Endothelial cell of umbilical vein (primary cell): Measurements from ENCODE around the gene NDUFA13. TPM values are rescaled to one million over a fixed set of nuclear protein-coding genes. Genes with fewer than 3 reads are reported as not detected.

Source experiments
- BruUV-seq: library from RNA; stranded (reverse); fragments of 400-500 nt; replicated peaks from 2 replicates; lab custom pipeline; 2021; lab: Mats Ljungman, UMichigan
- CTCF ChIA-PET: fragments of 300-600, 350-600 bp; sonication (Branson Sonifier 250); formaldehyde crosslinking; loops from one replicate; lab custom pipeline; 2021; ENCODE audit warnings: antibody characterized with exemption, inconsistent platforms; lab: Charles Lee
- POLR2A ChIA-PET: fragments of 300-600, 350-600 bp; sonication (Branson Sonifier 250); formaldehyde crosslinking; loops from one replicate; lab custom pipeline; 2021; ENCODE audit warnings: antibody characterized with exemption, inconsistent platforms; lab: Charles Lee
- DNase-seq: peaks from one replicate; pipeline ENCODE4 v3.0.0-alpha.2; 2011; ENCODE audit warnings: low read depth, low spot score
- FAIRE-seq: peaks from 2 replicates; lab custom pipeline; 2011; peaks lifted over from hg19 to GRCh38; lab: Jason Lieb, UNC
- H2AFZ ChIP-seq: 2 replicates; pipeline ENCODE4 v1.6.0; 2012; ENCODE audit warnings: low read depth, low read length, control low read depth, inconsistent platforms
- H3K27ac ChIP-seq: 2 replicates; pipeline ENCODE4 v1.5.1; 2011; ENCODE audit warnings: low read depth, mild to moderate bottlenecking, control low read depth, low read length, moderate library complexity; ENCODE audit not compliant: insufficient read depth
- H3K27me3 ChIP-seq, 2 experiments: 2 replicates each; pipeline versions ENCODE4 v1.6.0 to v1.6.1; 2011; ENCODE audit warnings: low read length in 2 of 2, mixed read lengths in 1 of 2; ENCODE audit not compliant: control insufficient read depth in 2 of 2, insufficient read depth in 2 of 2
- H3K36me3 ChIP-seq, 2 experiments: 2 replicates in 1 of 2; 3 replicates in 1 of 2; pipeline ENCODE4 v1.5.1; 2011; ENCODE audit warnings: low read length in 2 of 2, mild to moderate bottlenecking in 1 of 2, moderate library complexity in 1 of 2; ENCODE audit not compliant: control insufficient read depth in 2 of 2, insufficient read depth in 2 of 2; ENCODE audit errors: extremely low read depth in 1 of 2
- H3K4me1 ChIP-seq: 3 replicates; pipeline ENCODE4 v1.5.1; 2011; ENCODE audit warnings: mild to moderate bottlenecking, low read length; ENCODE audit not compliant: control insufficient read depth, insufficient read depth; ENCODE audit errors: extremely low read depth
- H3K4me2 ChIP-seq: 2 replicates; pipeline ENCODE4 v1.6.1; 2011; ENCODE audit warnings: low read length, control low read depth, mixed read lengths; ENCODE audit not compliant: insufficient read depth
- H3K4me3 ChIP-seq, 3 experiments: fragments of 200-600 bp in 1 of 3; sonication (generic), shearing (Covaris generic) in 1 of 3; replicated peaks in 1 of 3; 2 replicates each; pipeline ENCODE4 v1.5.1; 2011 to 2016; ENCODE audit warnings: control low read depth in 3 of 3, low read length in 3 of 3, mild to moderate bottlenecking in 2 of 3, inconsistent platforms in 1 of 3, low read depth in 1 of 3, moderate library complexity in 1 of 3; ENCODE audit not compliant: insufficient read depth in 1 of 3
- H3K79me2 ChIP-seq: 2 replicates; pipeline ENCODE4 v1.6.0; 2012; ENCODE audit warnings: low read length, inconsistent platforms; ENCODE audit not compliant: control insufficient read depth, insufficient read depth
- H3K9ac ChIP-seq: replicated peaks from 2 replicates; pipeline ENCODE3; 2011; ENCODE audit warnings: low read length, control low read depth; ENCODE audit not compliant: insufficient read depth; ENCODE audit errors: extremely low read depth
- H3K9me1 ChIP-seq: replicated peaks from 3 replicates; pipeline ENCODE4 v1.6.0; 2011; ENCODE audit warnings: mild to moderate bottlenecking, low read length; ENCODE audit not compliant: control insufficient read depth, insufficient read depth; ENCODE audit errors: extremely low read depth
- H3K9me3 ChIP-seq: replicated peaks from 2 replicates; pipeline ENCODE4 v1.5.1; 2012; ENCODE audit warnings: low read length, inconsistent platforms; ENCODE audit not compliant: control insufficient read depth, insufficient read depth
- H4K20me1 ChIP-seq: replicated peaks from 2 replicates; pipeline ENCODE3; 2011; ENCODE audit warnings: mild to moderate bottlenecking, low read length; ENCODE audit not compliant: control insufficient read depth, insufficient read depth; ENCODE audit errors: extremely low read depth
- CTCF ChIP-seq, 2 donors: IDR thresholded peaks; 1 replicate in 1 of 2; 2 replicates in 1 of 2; pipeline ENCODE4 v1.5.1; 2011; ENCODE audit warnings: low read length in 2 of 2, mild to moderate bottlenecking in 2 of 2, moderate library complexity in 2 of 2, control low read depth in 1 of 2, inconsistent platforms in 1 of 2, low read depth in 1 of 2; ENCODE audit not compliant: insufficient read depth in 1 of 2; ENCODE audit errors: extremely low read depth in 1 of 2
- EZH2 ChIP-seq: IDR thresholded peaks from 2 replicates; pipeline ENCODE4 v1.6.1; 2012; ENCODE audit warnings: borderline replicate concordance, low read depth, mild to moderate bottlenecking, moderate library complexity, low read length, inconsistent platforms; ENCODE audit not compliant: severe bottlenecking
- FOS ChIP-seq: IDR thresholded peaks from 2 replicates; pipeline ENCODE4 v1.6.1; 2011; ENCODE audit warnings: mild to moderate bottlenecking, low read length, moderate library complexity, borderline replicate concordance; ENCODE audit not compliant: insufficient read depth
- GATA2 ChIP-seq: IDR thresholded peaks from 2 replicates; pipeline ENCODE4 v1.7.0; 2011; ENCODE audit warnings: low read depth, mild to moderate bottlenecking, moderate library complexity, mixed read lengths, low read length; ENCODE audit not compliant: insufficient read length, insufficient read depth
- JUN ChIP-seq: IDR thresholded peaks from 2 replicates; pipeline ENCODE4 v1.6.1; 2011; ENCODE audit warnings: borderline replicate concordance, low read depth; ENCODE audit not compliant: insufficient read length, insufficient read depth
- MAX ChIP-seq: IDR thresholded peaks from 2 replicates; pipeline ENCODE4 v1.6.1; 2011; ENCODE audit not compliant: insufficient read depth, insufficient read length
- MYC ChIP-seq: IDR thresholded peaks from one replicate; pipeline ENCODE4 v1.6.1; 2011; ENCODE audit warnings: mild to moderate bottlenecking, low read depth, low read length
- POLR2A ChIP-seq: IDR thresholded peaks from 2 replicates; pipeline ENCODE4 v1.6.1; 2012; ENCODE audit warnings: low read depth, mild to moderate bottlenecking, control low read depth, low read length
- POLR2AphosphoS5 ChIP-seq: IDR thresholded peaks from 2 replicates; pipeline ENCODE4 v1.6.1; 2012; ENCODE audit warnings: low read depth, mild to moderate bottlenecking, control low read depth, low read length, moderate library complexity; ENCODE audit not compliant: insufficient read depth
- dilution Hi-C: fragments of 300-500 bp; cut with MboI; formaldehyde crosslinking; loops from one replicate; pipeline ENCODE4 v1.15.0; 2019; ENCODE audit warnings: low sequenced_read_pairs; ENCODE audit not compliant: extremely low pct_ligation_motif_present
- intact Hi-C: fragments of 100-400 bp; cut with micrococcal nuclease; formaldehyde crosslinking; loops from one replicate; pipeline ENCODE4 v1.10.0; 2022
- polyA plus RNA-seq, 4 experiments: library from polyadenylated mRNA; depleted of rRNA in 3 of 4; stranded (reverse) in 3 of 4; unstranded in 1 of 4; fragments of >200 nt; gene quantifications; 2 replicates each; pipeline versions ENCODE4 v1.2.1 to v1.2.3, GENCODE V29; 2011 to 2012; ENCODE audit warnings: missing spikeins in 1 of 4
- total RNA-seq: library from RNA; stranded (reverse); gene quantifications from 2 replicates; pipeline ENCODE4 v1.2.3, GENCODE V29; 2021

Gene NDUFA13
- total and polyA plus RNA-seq, 2 donors (not counting 3 experiments of a cell fraction or from before 2014, with no cell fraction given): 246 to 799 TPM

GRCh38 chr19:19514215-19514657 is 1.8 kb upstream of the NDUFA13 start:
- POLR2A ChIA-PET: no interaction called here
- H3K27ac ChIP-seq: no peak overlapping the region
- H3K9me1 ChIP-seq: no peaks in the 10 kb centered on the region
- H3K79me2 ChIP-seq: peaks cover 16% of the 10 kb centered on the region
- H3K4me3 ChIP-seq: peak overlapping the region in 1 of 3 experiments; percentile 16
- intact Hi-C loops: no loop called here
- no peaks in the 10 kb centered on the region for H3K9me3 ChIP-seq
- peak overlapping the region; percentile 8 for H3K4me2 ChIP-seq
- CTCF ChIA-PET: no interaction called here
- no peaks in the 10 kb centered on the region for H3K27me3 ChIP-seq
- no peak overlapping the region for H3K9ac ChIP-seq
- peak overlapping the region; percentile 46 for H2AFZ ChIP-seq
- peaks cover 11% of the 10 kb centered on the region for H3K4me1 ChIP-seq
- peaks cover 0 to 3% of the 10 kb centered on the region in 2 experiments for H3K36me3 ChIP-seq
- H4K20me1 ChIP-seq: no peaks in the 10 kb centered on the region
- dilution Hi-C loops: no loop called here
- DNase-seq: peak; percentile 83
- no TSS peak for BruUV-seq
- peak; percentile 23 for TF ChIP-seq POLR2A
- TF ChIP-seq MAX: peak; percentile 89
- no peak for TF ChIP-seq FOS
- peak; percentile 77 for FAIRE-seq

GRCh38 chr19:19514881-19515641 is 964 bp upstream of the NDUFA13 start, which contains the start of gene TSSK6:
Gene TSSK6, minus strand, starts transcription at chr19:19515548. Its CDS starts 121 bp downstream, at chr19:19515427.
- peaks cover 3 to 4% of the 10 kb centered on the region in 2 experiments for H3K36me3 ChIP-seq
- ChIA-PET CTCF (interaction anchor here (1.4 kb wide), 1 partner anchor 25 kb away, joined by 6 read pairs; no protein-coding TSS in a partner anchor), POLR2A (no interaction called here)
- BruUV-seq: no TSS peak
- H3K79me2 ChIP-seq: peaks cover 20% of the 10 kb centered on the region
- H3K27me3 ChIP-seq: no peaks in the 10 kb centered on the region
- intact Hi-C loops (no loop called here), dilution Hi-C loops (no loop called here)
- no peak for DNase-seq
- H3K4me1 ChIP-seq: peaks cover 11% of the 10 kb centered on the region
- no peaks in the 10 kb centered on the region for H4K20me1 ChIP-seq
- TF ChIP-seq GATA2 (no peak), POLR2A (no peak), MYC (no peak), POLR2AphosphoS5 (no peak), CTCF (IDR thresholded peaks at IDR 0.05; ENCODE audit: extremely low read depth in 1 of 2, insufficient read depth in 1 of 2, low read depth in 1 of 2, low read length in 2 of 2) (no peak), EZH2 (no peak), MAX (no peak), JUN (no peak), FOS (no peak)
- FAIRE-seq: no peak
- H3K9me1 ChIP-seq: no peaks in the 10 kb centered on the region
- peak within 1 kb of the TSS; percentile 90 for H3K4me2 ChIP-seq
- H3K9me3 ChIP-seq: no peaks in the 10 kb centered on the region
- peak within 1 kb of the TSS; percentile 68 for H3K27ac ChIP-seq
- peak within 1 kb of the TSS; percentile 96 for H2AFZ ChIP-seq
- H3K4me3 ChIP-seq: peak within 1 kb of the TSS; percentile 90 to 99 (median 94)
- H3K9ac ChIP-seq: peak within 1 kb of the TSS; percentile 89
